Astrocyte (in vitro differentiated cells and primary cell): Measurements from ENCODE around the gene PLA2G4A. TPM values are rescaled to one million over a fixed set of nuclear protein-coding genes. Genes with fewer than 3 reads are reported as not detected.

Source experiments
- DNase-seq: peaks from one replicate; pipeline ENCODE4 v3.0.0-alpha.2; 2010; ENCODE audit warnings: low read depth
- FAIRE-seq: peaks from 2 replicates; lab custom pipeline; 2011; peaks lifted over from hg19 to GRCh38; lab: Jason Lieb, UNC
- H2AFZ ChIP-seq: 2 replicates; pipeline ENCODE4 v1.6.0; 2012; ENCODE audit warnings: low read depth, low read length, inconsistent platforms
- H3K27ac ChIP-seq: 2 replicates; pipeline ENCODE4 v1.5.1; 2011; ENCODE audit warnings: low read depth, low read length, inconsistent platforms
- H3K27me3 ChIP-seq: 2 replicates; pipeline ENCODE4 v1.6.0; 2011; ENCODE audit warnings: low read length, inconsistent platforms; ENCODE audit not compliant: insufficient read depth
- H3K36me3 ChIP-seq: 2 replicates; pipeline ENCODE4 v1.5.1; 2011; ENCODE audit warnings: low read length, inconsistent platforms; ENCODE audit not compliant: insufficient read depth
- H3K4me1 ChIP-seq: 2 replicates; pipeline ENCODE4 v1.5.1; 2011; ENCODE audit warnings: low read length, inconsistent platforms; ENCODE audit not compliant: insufficient read depth
- H3K4me2 ChIP-seq: 2 replicates; pipeline ENCODE4 v1.6.0; 2012; ENCODE audit warnings: low read length, inconsistent platforms
- H3K4me3 ChIP-seq: 2 replicates; pipeline ENCODE4 v1.5.1; 2011; ENCODE audit warnings: low read depth, mild to moderate bottlenecking, low read length, inconsistent platforms; ENCODE audit not compliant: insufficient read depth
- H3K79me2 ChIP-seq: 2 replicates; pipeline ENCODE4 v1.6.0; 2012; ENCODE audit warnings: mild to moderate bottlenecking, low read length, inconsistent platforms; ENCODE audit not compliant: insufficient read depth
- H3K9ac ChIP-seq: 2 replicates; pipeline ENCODE4 v1.6.0; 2012; ENCODE audit warnings: mild to moderate bottlenecking, low read length, inconsistent platforms
- H3K9me3 ChIP-seq: 2 replicates; pipeline ENCODE4 v1.5.1; 2012; ENCODE audit warnings: low read depth, mild to moderate bottlenecking, low read length, inconsistent platforms; ENCODE audit not compliant: insufficient read depth
- H4K20me1 ChIP-seq: 2 replicates; pipeline ENCODE4 v1.6.0; 2012; ENCODE audit warnings: low read length, inconsistent platforms; ENCODE audit not compliant: insufficient read depth
- H3K27ac Mint-ChIP-seq: one replicate; pipeline ENCODE4 v1.8.0; 2021; ENCODE audit warnings: mild to moderate bottlenecking, mixed read lengths; ENCODE audit not compliant: unreplicated experiment
- H3K27me3 Mint-ChIP-seq: one replicate; pipeline ENCODE4 v1.8.0; 2021; ENCODE audit warnings: low read depth, mixed read lengths; ENCODE audit not compliant: unreplicated experiment
- H3K36me3 Mint-ChIP-seq: one replicate; pipeline ENCODE4 v1.8.0; 2021; ENCODE audit warnings: low read depth, mixed read lengths; ENCODE audit not compliant: unreplicated experiment
- H3K4me1 Mint-ChIP-seq: one replicate; pipeline ENCODE4 v1.8.0; 2021; ENCODE audit warnings: low read depth, mixed read lengths; ENCODE audit not compliant: unreplicated experiment
- H3K4me3 Mint-ChIP-seq: one replicate; pipeline ENCODE4 v1.8.0; 2021; ENCODE audit warnings: mild to moderate bottlenecking, moderate library complexity, mixed read lengths; ENCODE audit not compliant: unreplicated experiment
- H3K9me3 Mint-ChIP-seq: one replicate; pipeline ENCODE4 v1.8.0; 2021; ENCODE audit warnings: mild to moderate bottlenecking, mixed read lengths; ENCODE audit not compliant: unreplicated experiment
- EZH2 ChIP-seq: IDR thresholded peaks from 2 replicates; pipeline ENCODE4 v1.6.1; 2012; ENCODE audit warnings: mild to moderate bottlenecking, low read length, inconsistent platforms; ENCODE audit not compliant: insufficient read depth
- total RNA-seq: library from RNA; stranded (reverse); gene quantifications from 2 replicates; pipeline ENCODE4 v1.2.1, GENCODE V29; 2021
- TF ChIP-seq, protein P1 (sequence below): IDR thresholded peaks from 2 replicates; pipeline ENCODE4 v1.5.1; 2011; ENCODE audit warnings: low read depth, mild to moderate bottlenecking, inconsistent platforms, low read length, moderate library complexity; ENCODE audit not compliant: insufficient read depth

The PLA2G4A gene
- total RNA-seq, 1 donor from 2014 or later, result 1.4 TPM

DNA sequence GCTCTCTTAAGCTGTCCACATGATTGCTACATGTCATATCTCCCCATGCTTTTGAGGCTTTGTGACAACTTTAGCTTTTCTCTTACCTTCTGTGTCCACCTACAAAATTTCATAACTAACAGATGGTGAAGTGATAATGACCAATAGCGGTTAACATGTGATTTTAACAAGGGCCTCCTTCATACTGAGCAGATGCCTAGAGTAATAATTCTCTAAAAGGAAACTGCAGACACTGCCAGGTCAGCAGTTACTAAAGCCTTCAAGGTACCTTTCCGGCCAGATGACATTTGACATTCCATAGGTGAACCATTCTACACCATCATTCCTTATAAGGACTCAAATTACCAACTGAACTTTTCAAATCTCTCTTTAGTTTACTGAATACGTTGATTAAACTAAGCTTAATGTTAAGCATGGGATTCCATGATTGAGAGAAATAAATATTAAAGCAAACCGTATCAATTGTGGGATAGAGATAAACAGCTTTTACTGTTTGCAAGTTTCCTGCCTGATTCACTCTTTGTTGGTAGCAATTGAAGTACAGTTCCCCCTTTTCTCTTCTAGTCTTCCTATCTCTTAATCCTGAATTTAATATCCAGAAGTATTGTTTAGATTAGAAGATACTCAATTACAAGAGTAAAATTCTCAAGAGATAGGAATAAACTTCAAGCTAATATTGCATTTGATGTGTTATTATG lies 205.1 kb downstream of the PLA2G4A start:
- Mint-ChIP-seq H3K36me3 (no peaks in the 10 kb centered on the region), H3K4me1 (no peaks in the 10 kb centered on the region), H3K27me3 (no peaks in the 10 kb centered on the region), H3K9me3 (peaks cover 7% of the 10 kb centered on the region), H3K4me3 (no peak overlapping the region), H3K27ac (no peak overlapping the region)
- no peaks in the 10 kb centered on the region for H3K4me1 ChIP-seq
- H3K9ac ChIP-seq, result no peak overlapping the region
- no peak overlapping the region for H3K27ac ChIP-seq
- H3K27me3 ChIP-seq, result no peaks in the 10 kb centered on the region
- H2AFZ ChIP-seq, result no peak overlapping the region
- no peaks in the 10 kb centered on the region for H3K9me3 ChIP-seq
- no peak for FAIRE-seq
- TF ChIP-seq, protein P1, sequence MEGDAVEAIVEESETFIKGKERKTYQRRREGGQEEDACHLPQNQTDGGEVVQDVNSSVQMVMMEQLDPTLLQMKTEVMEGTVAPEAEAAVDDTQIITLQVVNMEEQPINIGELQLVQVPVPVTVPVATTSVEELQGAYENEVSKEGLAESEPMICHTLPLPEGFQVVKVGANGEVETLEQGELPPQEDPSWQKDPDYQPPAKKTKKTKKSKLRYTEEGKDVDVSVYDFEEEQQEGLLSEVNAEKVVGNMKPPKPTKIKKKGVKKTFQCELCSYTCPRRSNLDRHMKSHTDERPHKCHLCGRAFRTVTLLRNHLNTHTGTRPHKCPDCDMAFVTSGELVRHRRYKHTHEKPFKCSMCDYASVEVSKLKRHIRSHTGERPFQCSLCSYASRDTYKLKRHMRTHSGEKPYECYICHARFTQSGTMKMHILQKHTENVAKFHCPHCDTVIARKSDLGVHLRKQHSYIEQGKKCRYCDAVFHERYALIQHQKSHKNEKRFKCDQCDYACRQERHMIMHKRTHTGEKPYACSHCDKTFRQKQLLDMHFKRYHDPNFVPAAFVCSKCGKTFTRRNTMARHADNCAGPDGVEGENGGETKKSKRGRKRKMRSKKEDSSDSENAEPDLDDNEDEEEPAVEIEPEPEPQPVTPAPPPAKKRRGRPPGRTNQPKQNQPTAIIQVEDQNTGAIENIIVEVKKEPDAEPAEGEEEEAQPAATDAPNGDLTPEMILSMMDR, result no peak
- no peak for TF ChIP-seq EZH2
- no peak overlapping the region for H3K4me3 ChIP-seq
- H4K20me1 ChIP-seq, result no peaks in the 10 kb centered on the region
- no peaks in the 10 kb centered on the region for H3K79me2 ChIP-seq
- no peak overlapping the region for H3K4me2 ChIP-seq
- H3K36me3 ChIP-seq, result no peaks in the 10 kb centered on the region
- DNase-seq, result no peak

DNA sequence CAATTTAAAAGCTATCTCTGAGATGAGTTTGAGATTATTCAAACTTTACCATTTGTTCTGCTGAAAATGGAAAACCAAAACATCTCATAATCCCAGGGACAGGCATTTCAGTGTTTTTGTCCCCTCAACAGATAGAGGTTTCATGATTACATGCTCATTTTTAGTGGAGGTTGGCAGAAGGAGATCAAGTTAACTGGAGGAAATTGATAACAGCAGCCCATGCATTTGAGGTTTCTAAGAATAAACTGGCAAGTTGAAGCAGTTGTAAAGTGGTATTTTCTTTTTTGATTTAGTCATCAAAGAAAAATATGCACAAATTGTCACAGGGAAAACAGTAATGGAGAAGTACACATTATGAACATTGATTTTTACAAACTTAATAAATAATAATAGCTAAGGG lies 205.8 kb downstream of the PLA2G4A start:
- FAIRE-seq, result no peak
- H3K36me3 ChIP-seq, result no peaks in the 10 kb centered on the region
- H3K9me3 ChIP-seq, result no peaks in the 10 kb centered on the region
- no peaks in the 10 kb centered on the region for H3K4me1 ChIP-seq
- TF ChIP-seq EZH2, result no peak
- TF ChIP-seq, protein P1, result no peak
- no peak overlapping the region for H3K4me3 Mint-ChIP-seq
- H3K27me3 ChIP-seq, result no peaks in the 10 kb centered on the region
- H3K4me1 Mint-ChIP-seq, result no peaks in the 10 kb centered on the region
- H4K20me1 ChIP-seq, result no peaks in the 10 kb centered on the region
- H3K9me3 Mint-ChIP-seq, result peaks cover 2% of the 10 kb centered on the region
- no peak overlapping the region for H3K9ac ChIP-seq
- no peaks in the 10 kb centered on the region for H3K79me2 ChIP-seq
- H3K4me3 ChIP-seq, result no peak overlapping the region
- H2AFZ ChIP-seq, result no peak overlapping the region
- H3K27me3 Mint-ChIP-seq, result no peaks in the 10 kb centered on the region
- no peak overlapping the region for H3K4me2 ChIP-seq
- H3K27ac Mint-ChIP-seq, result no peak overlapping the region
- no peak for DNase-seq
- H3K36me3 Mint-ChIP-seq, result no peaks in the 10 kb centered on the region
- no peak overlapping the region for H3K27ac ChIP-seq

DNA sequence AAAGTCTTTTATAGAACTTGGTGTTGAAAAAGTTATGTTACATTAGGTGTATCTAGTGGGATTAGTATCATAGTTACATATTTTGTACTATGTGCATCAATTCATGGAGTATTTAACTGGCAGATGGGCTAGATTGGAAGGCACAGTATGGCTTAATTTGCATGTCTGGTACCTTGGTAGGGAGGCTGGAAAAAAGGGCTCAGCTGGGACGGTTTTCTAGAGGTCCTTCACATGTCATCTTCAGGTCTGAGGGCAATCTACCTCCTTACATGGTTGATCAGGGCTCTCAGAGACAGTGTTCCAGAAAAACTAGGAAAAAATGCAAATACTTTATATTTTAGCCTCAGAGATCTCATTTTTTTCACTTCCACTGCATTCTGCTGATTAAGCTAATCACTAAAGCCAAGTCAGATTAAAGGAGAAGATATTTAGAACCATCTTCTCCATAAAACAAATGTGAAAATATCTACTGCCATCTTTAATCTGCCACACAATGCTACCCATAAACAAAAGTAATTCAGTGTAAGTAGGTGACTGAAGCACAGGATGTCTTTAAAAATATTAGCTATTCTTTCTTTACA lies 209.3 kb downstream of the PLA2G4A start:
- H3K9me3 ChIP-seq, result no peaks in the 10 kb centered on the region
- H3K27ac Mint-ChIP-seq, result no peak overlapping the region

More for the DNA sequence above, 209.3 kb downstream of the PLA2G4A start:
- Histone ChIP-seq H4K20me1 (no peaks in the 10 kb centered on the region), H3K36me3 (no peaks in the 10 kb centered on the region), H3K4me2 (no peak overlapping the region), H2AFZ (no peak overlapping the region), H3K79me2 (no peaks in the 10 kb centered on the region), H3K4me3 (no peak overlapping the region), H3K9ac (no peak overlapping the region), H3K4me1 (no peaks in the 10 kb centered on the region), H3K27ac (no peak overlapping the region), H3K27me3 (no peaks in the 10 kb centered on the region)
- no peak for TF ChIP-seq EZH2
- TF ChIP-seq, protein P1, result no peak
- H3K4me1 Mint-ChIP-seq, result no peaks in the 10 kb centered on the region
- H3K36me3 Mint-ChIP-seq, result no peaks in the 10 kb centered on the region
- DNase-seq, result no peak
- H3K27me3 Mint-ChIP-seq, result no peaks in the 10 kb centered on the region
- no peak for FAIRE-seq
- no peaks in the 10 kb centered on the region for H3K9me3 Mint-ChIP-seq
- H3K4me3 Mint-ChIP-seq, result no peak overlapping the region
